ENCODE results near the gene ARAP1. TPM values are rescaled to one million over a fixed set of nuclear protein-coding genes. Genes with fewer than 3 reads are reported as not detected.

Gene ARAP1
- total RNA-seq, 1 experiment from 2014 or later, result 61.7 TPM

DNA sequence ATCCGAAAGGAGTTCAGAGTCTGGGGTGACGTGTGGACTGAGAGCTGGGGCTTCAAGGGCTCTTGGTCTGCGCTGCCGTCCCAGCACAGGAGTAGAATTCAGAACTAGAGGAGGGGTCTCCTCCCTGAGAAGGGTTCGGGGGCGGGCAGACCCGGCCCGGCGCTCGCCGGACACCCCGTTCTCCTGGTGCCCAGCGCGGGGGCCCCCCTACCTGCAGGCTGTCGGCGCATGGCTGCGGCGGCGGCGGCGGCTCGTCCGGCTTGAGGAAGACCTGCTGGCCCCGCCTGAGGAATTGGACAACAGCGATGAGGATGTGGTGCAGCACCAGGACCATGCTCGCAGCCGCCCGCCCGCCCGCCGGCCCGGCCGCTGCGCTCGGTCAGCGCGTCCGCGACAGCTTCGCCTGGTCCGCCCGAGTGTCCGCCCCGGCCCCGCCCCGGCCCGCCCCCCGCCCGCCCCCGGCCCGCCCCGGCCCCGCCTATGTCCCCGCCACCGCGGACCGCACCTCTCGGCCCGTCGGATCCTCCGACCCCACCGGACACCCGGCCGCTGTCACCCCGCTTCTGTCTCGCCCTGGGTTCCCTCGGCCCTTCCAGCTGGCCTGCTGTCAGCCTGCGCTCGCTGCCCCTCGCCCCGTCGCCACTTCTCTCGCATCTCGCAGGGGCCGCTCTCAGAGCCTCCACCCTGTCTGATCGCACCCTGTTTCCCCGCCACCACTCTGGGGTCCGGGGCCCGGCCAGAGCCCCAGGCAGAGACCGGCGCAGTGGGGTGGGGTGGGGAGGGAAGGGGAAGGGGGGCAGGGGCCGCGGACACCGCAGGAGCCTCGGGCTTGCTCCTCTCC is 109.9 kb downstream of the ARAP1 start:
- no peak for DNase-seq (ENCODE audit: low spot score)

DNA sequence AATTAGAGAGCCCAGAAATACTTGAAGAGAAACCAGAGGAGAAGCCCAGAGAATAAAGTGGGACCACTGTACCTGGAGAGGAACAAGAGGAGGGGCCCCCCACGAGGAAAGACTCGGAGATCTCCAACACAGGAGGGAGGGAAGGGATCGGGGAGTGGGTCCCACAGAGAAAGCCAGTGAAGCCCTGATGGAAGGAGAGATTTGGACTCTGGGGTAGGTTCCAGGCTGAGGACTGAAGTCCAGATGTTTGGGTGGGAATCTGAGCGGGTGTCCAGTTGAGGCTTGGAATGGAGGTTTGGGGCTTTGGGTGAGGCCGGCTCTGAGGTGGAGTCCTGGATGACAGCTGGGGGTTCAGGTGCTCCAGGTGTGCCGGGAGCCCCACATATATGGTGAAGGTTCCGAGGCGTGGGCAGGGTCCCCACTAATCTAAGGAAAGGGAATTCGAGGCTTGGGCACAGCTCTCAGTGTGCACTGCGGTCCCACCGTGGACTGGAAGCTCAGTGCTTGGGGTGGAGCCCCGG is 110.6 kb downstream of the ARAP1 start:
- no peak for DNase-seq (ENCODE audit: low spot score)

DNA sequence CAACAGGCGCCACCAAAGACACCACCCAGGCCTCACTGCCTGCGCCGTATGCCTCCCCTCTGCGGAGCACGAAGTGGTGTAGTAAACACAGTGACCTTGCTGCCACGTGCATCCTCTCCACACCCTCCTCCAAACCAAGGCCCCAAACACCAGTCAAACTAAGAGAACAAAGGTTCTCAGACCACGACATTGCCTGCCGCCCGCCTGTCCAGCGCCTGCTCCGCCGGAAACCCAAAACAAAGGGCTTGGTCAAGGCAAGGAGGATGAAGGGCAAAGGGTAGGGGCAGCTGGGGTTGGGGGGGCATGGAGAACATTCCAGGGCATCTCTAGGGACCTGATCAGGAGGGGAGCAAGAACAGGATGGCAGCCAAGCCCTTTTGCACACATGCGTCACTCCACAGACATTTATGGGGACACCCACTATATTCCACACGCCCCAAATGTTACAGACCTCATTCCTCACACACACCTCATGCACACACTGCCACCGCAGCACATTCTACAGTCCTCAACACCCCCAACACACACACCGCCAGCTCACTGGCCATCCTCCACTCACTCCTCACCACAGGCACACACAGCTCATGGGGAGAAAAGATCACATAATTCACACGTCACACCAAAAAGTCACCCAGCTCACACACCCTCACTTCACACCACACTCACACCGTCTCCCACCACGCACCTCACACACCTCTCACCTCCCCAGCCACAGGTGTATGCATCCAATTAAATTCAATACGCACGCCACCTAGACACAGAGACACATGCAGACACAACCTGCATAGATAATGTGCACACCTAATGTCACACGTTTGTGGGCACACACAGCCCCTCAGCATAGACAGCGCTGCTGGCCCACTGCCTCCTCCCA is 112.5 kb downstream of the ARAP1 start:
- no peak for DNase-seq (ENCODE audit: low spot score)

DNA sequence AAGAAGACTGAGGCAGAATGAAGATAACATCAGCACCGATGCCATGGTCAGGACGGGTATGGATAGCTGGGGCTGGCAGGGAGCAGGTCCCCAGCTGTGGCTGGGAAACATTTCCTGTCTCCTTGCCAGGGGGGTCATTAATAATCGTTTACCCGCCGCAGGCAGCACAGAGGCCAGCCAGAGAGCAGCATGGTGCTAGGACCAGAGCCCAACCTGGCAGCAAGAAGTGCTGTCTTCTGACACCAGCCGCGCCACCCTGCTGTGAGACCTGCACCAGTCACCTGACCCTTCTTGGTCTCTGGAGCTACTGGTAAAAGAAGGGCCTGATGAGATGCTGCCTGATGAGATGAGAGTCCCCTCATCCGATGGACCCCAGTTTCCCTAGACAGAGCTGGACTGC is 114.3 kb downstream of the ARAP1 start:
- no peak for DNase-seq (ENCODE audit: low spot score)

DNA sequence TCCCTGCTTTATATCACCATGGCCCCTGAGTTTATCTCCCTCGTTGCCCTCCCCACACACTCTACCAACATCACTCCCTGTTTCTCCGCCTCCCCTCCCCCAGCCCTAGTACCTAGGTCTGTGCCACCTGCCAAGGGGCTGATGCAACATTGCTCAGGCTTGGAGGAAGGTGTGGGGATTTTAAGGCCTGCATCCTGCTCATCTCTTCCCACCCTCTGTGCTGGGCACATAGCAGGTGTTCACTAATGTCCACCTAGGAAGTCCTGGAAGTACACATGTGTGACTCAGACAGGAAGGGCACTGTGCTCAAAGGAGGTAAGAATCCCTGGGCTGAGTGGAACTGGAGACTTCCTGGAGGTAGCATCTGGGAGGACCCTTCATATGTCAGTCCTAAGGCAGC is 115.0 kb downstream of the ARAP1 start:
- DNase-seq (ENCODE audit: low spot score), result no peak

DNA sequence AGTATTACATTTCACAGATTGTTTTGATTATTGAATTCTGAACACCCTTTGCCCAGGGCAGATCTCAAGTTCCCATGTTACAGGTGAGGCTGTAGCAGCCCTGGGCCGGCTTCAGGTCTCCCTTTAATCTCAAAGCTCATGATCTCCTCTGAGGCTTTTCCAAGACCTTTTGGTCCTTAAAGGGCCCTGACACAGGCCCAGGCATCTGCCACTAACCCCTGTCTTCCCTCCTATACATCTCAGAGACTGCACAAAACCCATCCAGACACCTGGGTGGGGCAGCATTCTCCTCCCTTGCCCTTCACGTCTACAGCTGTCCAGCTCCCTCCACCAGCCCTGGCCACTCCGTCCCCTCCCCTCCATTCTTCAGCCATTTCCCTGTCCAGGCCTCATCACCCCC is 115.8 kb downstream of the ARAP1 start:
- no peak for DNase-seq (ENCODE audit: low spot score)

DNA sequence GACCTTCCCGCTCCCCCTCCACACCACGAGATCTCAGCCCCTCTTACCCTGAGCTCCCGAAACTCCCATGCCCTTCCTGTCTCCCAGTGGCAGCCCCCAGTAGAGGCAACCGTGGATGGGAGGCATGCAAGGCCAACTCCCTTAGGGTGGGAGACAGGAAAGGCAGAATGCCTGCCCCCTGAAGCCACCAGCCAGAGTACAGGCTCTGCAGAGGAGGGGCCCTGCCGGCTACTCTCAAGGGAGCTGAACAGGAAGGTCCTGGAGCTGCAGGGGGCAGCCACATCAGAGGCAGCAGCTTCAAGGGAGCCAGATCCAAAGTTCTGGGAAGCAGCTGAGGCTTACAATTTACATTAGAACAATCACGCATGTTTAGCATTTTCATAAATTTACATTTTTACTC is 116.3 kb downstream of the ARAP1 start:
- DNase-seq (ENCODE audit: low spot score), result no peak

DNA sequence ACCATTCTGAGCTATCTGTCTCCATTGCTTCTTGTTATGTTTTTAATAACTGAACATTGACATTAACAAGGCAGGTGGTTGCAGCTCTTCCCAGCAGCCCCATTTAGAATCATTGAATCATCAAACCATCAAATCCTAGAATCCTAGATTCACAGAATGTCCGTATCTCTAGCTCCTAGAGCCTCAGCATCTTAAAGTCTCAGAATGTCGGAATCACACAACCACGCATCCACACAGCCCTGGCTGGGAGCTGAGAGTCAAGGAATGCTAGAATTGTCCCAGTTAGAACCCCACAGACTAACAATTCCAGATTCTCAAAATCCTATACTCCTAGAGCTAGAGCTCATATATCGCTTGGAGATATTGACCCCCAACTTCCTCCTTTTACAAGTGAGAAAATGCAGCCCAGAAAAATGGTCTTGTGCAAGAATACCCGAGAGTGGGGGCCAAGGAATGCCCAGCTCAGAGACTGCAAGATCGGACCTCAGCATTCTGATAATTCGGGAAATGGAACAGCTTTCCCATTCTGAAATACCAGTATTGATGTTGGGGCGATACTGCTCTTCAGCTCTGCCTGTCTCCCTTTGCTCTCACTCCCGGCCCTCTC is 116.8 kb downstream of the ARAP1 start:
- DNase-seq (ENCODE audit: low spot score), result no peak

Other genes starting within 250 kb of the ARAP1 start
- gene PDE2A, start 78.0 kb downstream of the ARAP1 start, total RNA-seq (2014; rRNA removed; shearing (Covaris generic)), result 6.5 and 8.8 TPM in 2 replicates
- gene STARD10, start 41.6 kb upstream of the ARAP1 start, total RNA-seq (2014; rRNA removed; shearing (Covaris generic)), result 56.8 and 60.2 TPM in 2 replicates
- gene ATG16L2, start 62.0 kb upstream of the ARAP1 start, total RNA-seq (2014; rRNA removed; shearing (Covaris generic)), result 3.4 and 46.5 TPM in 2 replicates